ENCODE data around the gene PTBP1.

DNA sequence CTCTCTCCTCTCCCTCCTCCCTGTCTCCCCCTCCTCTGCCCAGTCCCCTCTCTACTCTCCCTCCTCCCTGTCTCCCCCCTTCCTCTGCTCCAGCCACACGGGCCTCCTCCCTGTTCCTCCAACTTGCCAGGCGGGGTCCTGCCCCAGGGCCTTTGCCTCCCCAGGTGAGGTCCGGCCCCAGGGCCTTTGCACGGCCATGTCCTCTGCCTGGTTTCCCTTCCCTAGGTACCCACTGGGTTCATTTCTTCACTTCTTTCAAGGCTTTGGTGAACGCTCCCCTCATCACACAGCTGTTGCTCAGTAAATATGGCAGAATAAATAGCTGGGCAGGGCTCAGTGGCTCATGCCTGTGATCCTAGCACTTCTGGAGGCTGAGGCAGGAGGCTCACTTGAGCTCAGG is 25.2 kb upstream of the PTBP1 start:
- TF ChIP-seq, protein P1, sequence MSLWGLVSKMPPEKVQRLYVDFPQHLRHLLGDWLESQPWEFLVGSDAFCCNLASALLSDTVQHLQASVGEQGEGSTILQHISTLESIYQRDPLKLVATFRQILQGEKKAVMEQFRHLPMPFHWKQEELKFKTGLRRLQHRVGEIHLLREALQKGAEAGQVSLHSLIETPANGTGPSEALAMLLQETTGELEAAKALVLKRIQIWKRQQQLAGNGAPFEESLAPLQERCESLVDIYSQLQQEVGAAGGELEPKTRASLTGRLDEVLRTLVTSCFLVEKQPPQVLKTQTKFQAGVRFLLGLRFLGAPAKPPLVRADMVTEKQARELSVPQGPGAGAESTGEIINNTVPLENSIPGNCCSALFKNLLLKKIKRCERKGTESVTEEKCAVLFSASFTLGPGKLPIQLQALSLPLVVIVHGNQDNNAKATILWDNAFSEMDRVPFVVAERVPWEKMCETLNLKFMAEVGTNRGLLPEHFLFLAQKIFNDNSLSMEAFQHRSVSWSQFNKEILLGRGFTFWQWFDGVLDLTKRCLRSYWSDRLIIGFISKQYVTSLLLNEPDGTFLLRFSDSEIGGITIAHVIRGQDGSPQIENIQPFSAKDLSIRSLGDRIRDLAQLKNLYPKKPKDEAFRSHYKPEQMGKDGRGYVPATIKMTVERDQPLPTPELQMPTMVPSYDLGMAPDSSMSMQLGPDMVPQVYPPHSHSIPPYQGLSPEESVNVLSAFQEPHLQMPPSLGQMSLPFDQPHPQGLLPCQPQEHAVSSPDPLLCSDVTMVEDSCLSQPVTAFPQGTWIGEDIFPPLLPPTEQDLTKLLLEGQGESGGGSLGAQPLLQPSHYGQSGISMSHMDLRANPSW (CRISPR knock-in tag; conservative IDR thresholded peaks at IDR 0.05; ENCODE audit: low read depth), result no peak
- TF ChIP-seq TP53 (CRISPR knock-in tag; IDR thresholded peaks at IDR 0.05), result no peak
- TF ChIP-seq, protein P2, sequence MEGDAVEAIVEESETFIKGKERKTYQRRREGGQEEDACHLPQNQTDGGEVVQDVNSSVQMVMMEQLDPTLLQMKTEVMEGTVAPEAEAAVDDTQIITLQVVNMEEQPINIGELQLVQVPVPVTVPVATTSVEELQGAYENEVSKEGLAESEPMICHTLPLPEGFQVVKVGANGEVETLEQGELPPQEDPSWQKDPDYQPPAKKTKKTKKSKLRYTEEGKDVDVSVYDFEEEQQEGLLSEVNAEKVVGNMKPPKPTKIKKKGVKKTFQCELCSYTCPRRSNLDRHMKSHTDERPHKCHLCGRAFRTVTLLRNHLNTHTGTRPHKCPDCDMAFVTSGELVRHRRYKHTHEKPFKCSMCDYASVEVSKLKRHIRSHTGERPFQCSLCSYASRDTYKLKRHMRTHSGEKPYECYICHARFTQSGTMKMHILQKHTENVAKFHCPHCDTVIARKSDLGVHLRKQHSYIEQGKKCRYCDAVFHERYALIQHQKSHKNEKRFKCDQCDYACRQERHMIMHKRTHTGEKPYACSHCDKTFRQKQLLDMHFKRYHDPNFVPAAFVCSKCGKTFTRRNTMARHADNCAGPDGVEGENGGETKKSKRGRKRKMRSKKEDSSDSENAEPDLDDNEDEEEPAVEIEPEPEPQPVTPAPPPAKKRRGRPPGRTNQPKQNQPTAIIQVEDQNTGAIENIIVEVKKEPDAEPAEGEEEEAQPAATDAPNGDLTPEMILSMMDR (IDR thresholded peaks at IDR 0.05), result no peak
- TF ChIP-seq, protein P3, sequence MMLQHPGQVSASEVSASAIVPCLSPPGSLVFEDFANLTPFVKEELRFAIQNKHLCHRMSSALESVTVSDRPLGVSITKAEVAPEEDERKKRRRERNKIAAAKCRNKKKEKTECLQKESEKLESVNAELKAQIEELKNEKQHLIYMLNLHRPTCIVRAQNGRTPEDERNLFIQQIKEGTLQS (CRISPR knock-in tag; conservative IDR thresholded peaks at IDR 0.05), result no peak
- TF ChIP-seq, protein P4, sequence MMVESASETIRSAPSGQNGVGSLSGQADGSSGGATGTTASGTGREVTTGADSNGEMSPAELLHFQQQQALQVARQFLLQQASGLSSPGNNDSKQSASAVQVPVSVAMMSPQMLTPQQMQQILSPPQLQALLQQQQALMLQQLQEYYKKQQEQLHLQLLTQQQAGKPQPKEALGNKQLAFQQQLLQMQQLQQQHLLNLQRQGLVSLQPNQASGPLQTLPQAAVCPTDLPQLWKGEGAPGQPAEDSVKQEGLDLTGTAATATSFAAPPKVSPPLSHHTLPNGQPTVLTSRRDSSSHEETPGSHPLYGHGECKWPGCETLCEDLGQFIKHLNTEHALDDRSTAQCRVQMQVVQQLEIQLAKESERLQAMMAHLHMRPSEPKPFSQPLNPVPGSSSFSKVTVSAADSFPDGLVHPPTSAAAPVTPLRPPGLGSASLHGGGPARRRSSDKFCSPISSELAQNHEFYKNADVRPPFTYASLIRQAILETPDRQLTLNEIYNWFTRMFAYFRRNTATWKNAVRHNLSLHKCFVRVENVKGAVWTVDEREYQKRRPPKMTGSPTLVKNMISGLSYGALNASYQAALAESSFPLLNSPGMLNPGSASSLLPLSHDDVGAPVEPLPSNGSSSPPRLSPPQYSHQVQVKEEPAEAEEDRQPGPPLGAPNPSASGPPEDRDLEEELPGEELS (CRISPR knock-in tag; IDR thresholded peaks at IDR 0.05), result no peak
- TF ChIP-seq, protein P5, sequence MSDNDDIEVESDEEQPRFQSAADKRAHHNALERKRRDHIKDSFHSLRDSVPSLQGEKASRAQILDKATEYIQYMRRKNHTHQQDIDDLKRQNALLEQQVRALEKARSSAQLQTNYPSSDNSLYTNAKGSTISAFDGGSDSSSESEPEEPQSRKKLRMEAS (CRISPR knock-in tag; IDR thresholded peaks at IDR 0.05), result no peak
- no peak for TF ChIP-seq NFYB (CRISPR knock-in tag; conservative IDR thresholded peaks at IDR 0.05; ENCODE audit: low read depth)
- TF ChIP-seq, protein P6, sequence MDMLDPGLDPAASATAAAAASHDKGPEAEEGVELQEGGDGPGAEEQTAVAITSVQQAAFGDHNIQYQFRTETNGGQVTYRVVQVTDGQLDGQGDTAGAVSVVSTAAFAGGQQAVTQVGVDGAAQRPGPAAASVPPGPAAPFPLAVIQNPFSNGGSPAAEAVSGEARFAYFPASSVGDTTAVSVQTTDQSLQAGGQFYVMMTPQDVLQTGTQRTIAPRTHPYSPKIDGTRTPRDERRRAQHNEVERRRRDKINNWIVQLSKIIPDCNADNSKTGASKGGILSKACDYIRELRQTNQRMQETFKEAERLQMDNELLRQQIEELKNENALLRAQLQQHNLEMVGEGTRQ (CRISPR knock-in tag; IDR thresholded peaks at IDR 0.05), result no peak
- TF ChIP-seq, protein P7, sequence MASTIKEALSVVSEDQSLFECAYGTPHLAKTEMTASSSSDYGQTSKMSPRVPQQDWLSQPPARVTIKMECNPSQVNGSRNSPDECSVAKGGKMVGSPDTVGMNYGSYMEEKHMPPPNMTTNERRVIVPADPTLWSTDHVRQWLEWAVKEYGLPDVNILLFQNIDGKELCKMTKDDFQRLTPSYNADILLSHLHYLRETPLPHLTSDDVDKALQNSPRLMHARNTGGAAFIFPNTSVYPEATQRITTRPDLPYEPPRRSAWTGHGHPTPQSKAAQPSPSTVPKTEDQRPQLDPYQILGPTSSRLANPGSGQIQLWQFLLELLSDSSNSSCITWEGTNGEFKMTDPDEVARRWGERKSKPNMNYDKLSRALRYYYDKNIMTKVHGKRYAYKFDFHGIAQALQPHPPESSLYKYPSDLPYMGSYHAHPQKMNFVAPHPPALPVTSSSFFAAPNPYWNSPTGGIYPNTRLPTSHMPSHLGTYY (CRISPR knock-in tag; IDR thresholded peaks at IDR 0.05), result no peak
- TF ChIP-seq SMAD3 (CRISPR knock-in tag; IDR thresholded peaks at IDR 0.05; ENCODE audit: borderline replicate concordance), result no peak
